Vagina (tissue), 2 donors: ENCODE data around the gene ALS2CL. TPM values are rescaled to one million over a fixed set of nuclear protein-coding genes. Genes with fewer than 3 reads are reported as not detected.

Experiments
- DNase-seq, 2 donors: peaks; one replicate each; pipeline ENCODE4 v3.0.0-alpha.2; 2017; ENCODE audit errors: extremely low spot score in 2 of 2
- H3K27ac ChIP-seq: fragments of 200-600 bp; sonication (generic); one replicate; pipeline ENCODE4 v1.5.1; 2019
- H3K27me3 ChIP-seq: fragments of 200-600 bp; sonication (generic); one replicate; pipeline ENCODE4 v1.5.1; 2019
- H3K36me3 ChIP-seq, 2 donors: fragments of 200-600 bp; sonication (generic); one replicate each; pipeline ENCODE4 v1.5.1; 2017 to 2019
- H3K4me1 ChIP-seq: fragments of 200-600 bp; sonication (generic); one replicate; pipeline ENCODE4 v1.5.1; 2019
- H3K4me3 ChIP-seq, 2 donors: fragments of 200-600 bp; sonication (generic); 1 replicate in 1 of 2; 2 replicates in 1 of 2; pipeline ENCODE4 v1.5.1; 2016 to 2019
- H3K9me3 ChIP-seq: fragments of 200-600 bp; sonication (generic); one replicate; pipeline ENCODE4 v1.5.1; 2019
- POLR2A ChIP-seq, 2 donors: fragments of 450-650 bp; IDR thresholded peaks; one replicate each; pipeline ENCODE4 v1.6.1; 2017; ENCODE audit warnings: antibody characterized with exemption in 2 of 2, mild to moderate bottlenecking in 2 of 2, moderate library complexity in 2 of 2
- POLR2AphosphoS5 ChIP-seq, 2 donors: sonication (generic); formaldehyde crosslinking; IDR thresholded peaks; one replicate each; pipeline ENCODE4 v1.9.0; 2017; ENCODE audit warnings: antibody characterized with exemption in 2 of 2, mild to moderate bottlenecking in 2 of 2, low read depth in 1 of 2; ENCODE audit not compliant: insufficient read depth in 1 of 2
- intact Hi-C: fragments of 100-400 bp; cut with DNase I; formaldehyde crosslinking; loops from one replicate; pipeline ENCODE4 v1.15.1; 2023
- total RNA-seq: library from RNA; depleted of rRNA; stranded (reverse); fragments of >200 nt; gene quantifications from one replicate; pipeline ENCODE4 v1.2.3, GENCODE V29; 2016
- TF ChIP-seq, protein P1 (sequence below), 3 experiments: fragments of 450-650 bp in 2 of 3; fragments of 200-600 bp in 1 of 3; sonication (generic) in 1 of 3; IDR thresholded peaks; one replicate each; pipeline ENCODE4 v1.5.1; 2017 to 2019; ENCODE audit warnings: antibody characterized with exemption in 3 of 3, mild to moderate bottlenecking in 2 of 3, moderate library complexity in 2 of 3

The ALS2CL gene
- total RNA-seq, 1 donor from 2014 or later, result 134 TPM

DNA sequence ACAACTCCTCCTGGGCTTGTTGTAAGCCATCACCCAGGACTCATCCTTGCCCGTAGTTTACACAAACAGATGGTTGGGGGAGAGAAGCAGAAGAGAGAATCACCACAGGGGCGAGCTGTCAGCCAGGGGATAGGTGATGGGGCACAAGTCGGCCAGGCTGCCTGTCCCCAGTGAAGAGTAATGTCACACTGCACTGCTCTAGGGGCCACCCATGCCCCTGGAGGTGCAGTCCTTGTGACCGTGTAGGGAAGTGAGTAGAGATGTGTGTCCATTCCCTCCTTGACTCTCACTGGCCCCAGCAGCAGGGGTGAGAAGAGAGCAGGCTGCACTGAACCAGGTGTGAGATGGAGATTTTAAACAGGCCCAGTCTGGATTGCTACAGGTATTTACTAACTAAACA is 41.3 kb upstream of the ALS2CL start:
- Histone ChIP-seq H3K27me3 (no peaks in the 10 kb centered on the region), H3K27ac (no peak overlapping the region), H3K4me1 (no peaks in the 10 kb centered on the region), H3K4me3 (no peak overlapping the region), H3K36me3 (no peaks in the 10 kb centered on the region), H3K9me3 (no peaks in the 10 kb centered on the region)
- intact Hi-C loops, result no loop called here
- TF ChIP-seq, protein P1, sequence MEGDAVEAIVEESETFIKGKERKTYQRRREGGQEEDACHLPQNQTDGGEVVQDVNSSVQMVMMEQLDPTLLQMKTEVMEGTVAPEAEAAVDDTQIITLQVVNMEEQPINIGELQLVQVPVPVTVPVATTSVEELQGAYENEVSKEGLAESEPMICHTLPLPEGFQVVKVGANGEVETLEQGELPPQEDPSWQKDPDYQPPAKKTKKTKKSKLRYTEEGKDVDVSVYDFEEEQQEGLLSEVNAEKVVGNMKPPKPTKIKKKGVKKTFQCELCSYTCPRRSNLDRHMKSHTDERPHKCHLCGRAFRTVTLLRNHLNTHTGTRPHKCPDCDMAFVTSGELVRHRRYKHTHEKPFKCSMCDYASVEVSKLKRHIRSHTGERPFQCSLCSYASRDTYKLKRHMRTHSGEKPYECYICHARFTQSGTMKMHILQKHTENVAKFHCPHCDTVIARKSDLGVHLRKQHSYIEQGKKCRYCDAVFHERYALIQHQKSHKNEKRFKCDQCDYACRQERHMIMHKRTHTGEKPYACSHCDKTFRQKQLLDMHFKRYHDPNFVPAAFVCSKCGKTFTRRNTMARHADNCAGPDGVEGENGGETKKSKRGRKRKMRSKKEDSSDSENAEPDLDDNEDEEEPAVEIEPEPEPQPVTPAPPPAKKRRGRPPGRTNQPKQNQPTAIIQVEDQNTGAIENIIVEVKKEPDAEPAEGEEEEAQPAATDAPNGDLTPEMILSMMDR (IDR thresholded peaks at IDR 0.05), result no peak
- TF ChIP-seq POLR2A (IDR thresholded peaks at IDR 0.05), result no peak
- DNase-seq, result peak in 1 of 2 donors; percentile 67

DNA sequence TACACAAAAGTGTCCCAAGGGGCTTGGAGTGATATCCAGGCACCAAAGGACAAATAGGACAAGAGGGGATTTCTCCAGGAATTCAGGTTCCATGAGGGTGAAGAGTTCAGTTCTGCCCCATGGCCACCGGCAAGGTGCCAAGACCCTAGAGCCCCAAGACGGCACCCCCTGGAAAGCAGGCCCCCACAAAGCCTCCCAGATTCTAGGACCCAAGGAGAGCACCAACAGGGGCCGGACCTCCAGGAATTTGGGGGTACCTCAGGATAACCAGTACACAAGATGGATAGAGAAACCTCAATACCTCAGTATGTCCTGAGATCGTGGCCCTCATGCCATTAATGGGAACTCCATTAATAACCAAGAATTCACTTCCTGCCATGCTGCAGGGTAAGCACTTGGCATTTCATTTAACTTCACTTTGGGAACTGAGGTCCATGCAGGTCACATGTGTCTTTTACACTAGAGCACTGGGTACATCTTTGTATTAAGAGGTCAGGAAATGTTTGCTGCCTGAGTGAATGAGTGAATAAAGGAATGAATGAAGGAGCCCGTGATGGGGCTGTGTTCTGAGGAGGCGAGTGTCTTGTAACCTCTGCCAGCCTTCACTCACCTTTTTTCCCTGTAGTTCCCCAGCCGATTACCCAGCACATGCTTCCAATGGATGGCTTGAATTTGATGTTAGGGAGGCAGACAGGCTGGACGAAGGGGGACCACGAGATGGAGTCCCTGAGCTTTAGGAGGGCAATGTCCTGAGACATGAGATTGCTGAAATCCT is 39.7 kb upstream of the ALS2CL start:
- intact Hi-C loops, result no loop called here
- peak in 1 of 2 donors; percentile 58 for DNase-seq
- no peak overlapping the region for H3K4me3 ChIP-seq
- no peaks in the 10 kb centered on the region for H3K27me3 ChIP-seq
- H3K36me3 ChIP-seq, result no peaks in the 10 kb centered on the region
- H3K4me1 ChIP-seq, result no peaks in the 10 kb centered on the region
- H3K27ac ChIP-seq, result no peak overlapping the region
- TF ChIP-seq POLR2AphosphoS5 (IDR thresholded peaks at IDR 0.05; ENCODE audit: insufficient read depth in 1 of 2, low read depth in 1 of 2) (no peak), POLR2A (IDR thresholded peaks at IDR 0.05) (no peak)
- TF ChIP-seq, protein P1 (IDR thresholded peaks at IDR 0.05), result no peak
- H3K9me3 ChIP-seq, result no peaks in the 10 kb centered on the region

DNA sequence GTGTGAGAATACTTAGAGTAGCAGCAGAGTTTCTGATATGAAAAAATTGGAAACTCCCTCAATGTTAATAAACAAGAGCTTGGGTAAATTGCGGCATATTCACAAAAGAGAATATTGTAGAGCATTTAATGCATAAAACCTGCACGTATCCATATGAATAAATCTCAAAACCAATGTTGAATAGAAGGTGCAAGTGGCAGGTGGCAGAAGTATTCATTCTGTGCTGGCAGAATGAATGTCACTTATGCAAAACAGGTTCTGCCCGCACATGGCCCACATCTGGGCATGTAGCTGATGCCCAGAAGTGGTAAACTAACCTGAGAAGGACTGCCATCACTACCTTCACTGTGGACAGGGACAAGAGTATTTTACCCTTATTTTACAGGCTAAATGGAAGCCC is 38.3 kb upstream of the ALS2CL start:
- TF ChIP-seq POLR2A (IDR thresholded peaks at IDR 0.05) (no peak), POLR2AphosphoS5 (IDR thresholded peaks at IDR 0.05; ENCODE audit: insufficient read depth in 1 of 2, low read depth in 1 of 2) (no peak)
- TF ChIP-seq, protein P1 (IDR thresholded peaks at IDR 0.05), result no peak
- Histone ChIP-seq H3K9me3 (no peaks in the 10 kb centered on the region), H3K4me3 (no peak overlapping the region), H3K27ac (no peak overlapping the region), H3K27me3 (no peaks in the 10 kb centered on the region), H3K4me1 (no peaks in the 10 kb centered on the region), H3K36me3 (no peaks in the 10 kb centered on the region)
- intact Hi-C loops, result no loop called here
- peak in 1 of 2 donors; percentile 7 for DNase-seq

DNA sequence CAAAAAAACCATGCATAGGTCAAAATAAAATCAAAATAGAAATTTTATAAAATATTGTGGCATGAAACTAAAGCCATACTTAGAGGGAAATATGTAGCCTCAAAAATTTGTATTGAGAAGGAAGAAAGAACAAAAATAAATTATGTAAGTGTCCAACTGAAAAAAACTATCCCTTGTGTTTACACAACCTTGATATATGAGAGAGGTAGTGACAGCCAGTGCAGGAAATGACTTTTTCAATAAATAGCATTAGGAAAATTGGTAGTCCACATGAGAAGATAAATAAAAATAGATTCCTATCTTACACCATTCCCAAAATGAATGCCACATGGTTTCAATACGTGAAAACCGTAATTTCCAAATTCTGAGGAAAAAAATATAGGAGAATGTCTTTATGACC is 37.3 kb upstream of the ALS2CL start:
- H3K27ac ChIP-seq, result no peak overlapping the region
- intact Hi-C loops, result no loop called here
- no peaks in the 10 kb centered on the region for H3K9me3 ChIP-seq
- no peak overlapping the region for H3K4me3 ChIP-seq
- no peaks in the 10 kb centered on the region for H3K27me3 ChIP-seq
- no peak for TF ChIP-seq POLR2A (IDR thresholded peaks at IDR 0.05)
- TF ChIP-seq POLR2AphosphoS5 (IDR thresholded peaks at IDR 0.05; ENCODE audit: insufficient read depth in 1 of 2, low read depth in 1 of 2), result no peak
- TF ChIP-seq, protein P1 (IDR thresholded peaks at IDR 0.05), result no peak
- no peaks in the 10 kb centered on the region for H3K4me1 ChIP-seq
- no peaks in the 10 kb centered on the region for H3K36me3 ChIP-seq
- DNase-seq, result no peak

DNA sequence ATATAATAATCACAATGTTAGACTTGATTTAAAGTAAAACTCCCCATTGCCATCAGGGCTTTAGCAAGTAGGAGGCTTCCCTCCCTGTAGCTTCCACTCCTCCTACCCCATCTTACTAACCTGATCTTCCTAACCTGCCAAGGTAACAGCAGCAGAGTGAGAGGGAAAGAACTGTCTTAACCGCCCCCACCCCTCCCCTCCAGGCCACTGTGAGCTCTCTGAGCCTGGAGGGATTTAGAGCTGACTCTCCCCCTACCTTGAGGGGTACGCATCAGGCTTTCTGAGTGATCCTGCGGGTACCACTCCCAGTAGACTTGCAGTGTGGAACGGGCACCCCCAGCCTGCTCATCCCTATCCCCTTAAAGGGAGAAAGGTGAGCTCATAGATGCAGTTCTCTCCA is 35.6 kb upstream of the ALS2CL start:
- H3K4me3 ChIP-seq, result no peak overlapping the region
- peak in 1 of 2 donors; percentile 19 for DNase-seq
- no peaks in the 10 kb centered on the region for H3K27me3 ChIP-seq
- H3K36me3 ChIP-seq, result no peaks in the 10 kb centered on the region
- intact Hi-C loops, result no loop called here
- no peak overlapping the region for H3K27ac ChIP-seq
- TF ChIP-seq, protein P1 (IDR thresholded peaks at IDR 0.05), result no peak
- TF ChIP-seq POLR2A (IDR thresholded peaks at IDR 0.05), result no peak
- TF ChIP-seq POLR2AphosphoS5 (IDR thresholded peaks at IDR 0.05; ENCODE audit: insufficient read depth in 1 of 2, low read depth in 1 of 2), result no peak
- H3K9me3 ChIP-seq, result no peaks in the 10 kb centered on the region
- H3K4me1 ChIP-seq, result no peaks in the 10 kb centered on the region
